ENCODE data around the gene AMT. TPM values are rescaled to one million over a fixed set of nuclear protein-coding genes. Genes with fewer than 3 reads are reported as not detected.

Gene AMT
- total and polyA plus RNA-seq, 11 donors, result 3.5 to 39.9 (median 17.0) TPM

DNA sequence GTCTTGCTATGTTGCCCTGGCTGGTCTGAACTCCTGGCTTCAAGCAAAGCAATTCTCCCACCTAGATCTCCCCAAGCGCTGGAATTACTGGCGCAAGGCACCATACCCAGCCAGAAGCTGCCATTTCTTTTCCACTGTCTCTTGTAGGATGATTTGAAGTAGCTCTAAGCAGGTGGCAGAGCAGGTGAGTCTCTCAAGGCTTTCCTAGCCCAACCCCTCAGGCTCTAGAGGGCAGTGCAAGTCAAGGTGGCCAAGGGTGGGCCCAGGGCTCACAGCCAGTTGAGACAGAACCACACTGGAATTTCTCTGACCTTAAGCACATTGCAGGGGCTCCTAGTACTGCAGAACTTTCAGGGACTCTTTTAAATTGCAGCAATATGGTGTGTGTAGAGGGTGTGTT, 32.2 kb upstream of the AMT start:
- DNase-seq (peak in 4 of 5 donors; percentile 18 to 55 (median 42)), ATAC-seq (peak; percentile 53 to 81 (median 68))
- TF ChIP-seq POLR2A (IDR thresholded peaks at IDR 0.05), result no peak
- TF ChIP-seq, protein P1, sequence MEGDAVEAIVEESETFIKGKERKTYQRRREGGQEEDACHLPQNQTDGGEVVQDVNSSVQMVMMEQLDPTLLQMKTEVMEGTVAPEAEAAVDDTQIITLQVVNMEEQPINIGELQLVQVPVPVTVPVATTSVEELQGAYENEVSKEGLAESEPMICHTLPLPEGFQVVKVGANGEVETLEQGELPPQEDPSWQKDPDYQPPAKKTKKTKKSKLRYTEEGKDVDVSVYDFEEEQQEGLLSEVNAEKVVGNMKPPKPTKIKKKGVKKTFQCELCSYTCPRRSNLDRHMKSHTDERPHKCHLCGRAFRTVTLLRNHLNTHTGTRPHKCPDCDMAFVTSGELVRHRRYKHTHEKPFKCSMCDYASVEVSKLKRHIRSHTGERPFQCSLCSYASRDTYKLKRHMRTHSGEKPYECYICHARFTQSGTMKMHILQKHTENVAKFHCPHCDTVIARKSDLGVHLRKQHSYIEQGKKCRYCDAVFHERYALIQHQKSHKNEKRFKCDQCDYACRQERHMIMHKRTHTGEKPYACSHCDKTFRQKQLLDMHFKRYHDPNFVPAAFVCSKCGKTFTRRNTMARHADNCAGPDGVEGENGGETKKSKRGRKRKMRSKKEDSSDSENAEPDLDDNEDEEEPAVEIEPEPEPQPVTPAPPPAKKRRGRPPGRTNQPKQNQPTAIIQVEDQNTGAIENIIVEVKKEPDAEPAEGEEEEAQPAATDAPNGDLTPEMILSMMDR (IDR thresholded peaks at IDR 0.05), result peak in 11 of 12 donors; percentile 8 to 54 (median 36)
- Histone ChIP-seq H3K27ac (peak overlapping the region in 7 of 12 donors; percentile 6 to 74 (median 59)), H3K36me3 (no peaks in the 10 kb centered on the region), H3K4me1 (peaks cover 0 to 28% (median 14%) of the 10 kb centered on the region in 12 donors), H3K27me3 (no peaks in the 10 kb centered on the region), H3K4me3 (no peak overlapping the region), H3K9me3 (no peaks in the 10 kb centered on the region)
- intact Hi-C loops (cut with DNase I), result loop anchor here in 1 of 10 donors (10.0 kb wide), 1 partner anchor 300 kb away; no protein-coding TSS in a partner anchor
- WGBS, 4 donors, result 66 to 91% (median 82%) methylated on average over 2 of the region's 2 CpGs

DNA sequence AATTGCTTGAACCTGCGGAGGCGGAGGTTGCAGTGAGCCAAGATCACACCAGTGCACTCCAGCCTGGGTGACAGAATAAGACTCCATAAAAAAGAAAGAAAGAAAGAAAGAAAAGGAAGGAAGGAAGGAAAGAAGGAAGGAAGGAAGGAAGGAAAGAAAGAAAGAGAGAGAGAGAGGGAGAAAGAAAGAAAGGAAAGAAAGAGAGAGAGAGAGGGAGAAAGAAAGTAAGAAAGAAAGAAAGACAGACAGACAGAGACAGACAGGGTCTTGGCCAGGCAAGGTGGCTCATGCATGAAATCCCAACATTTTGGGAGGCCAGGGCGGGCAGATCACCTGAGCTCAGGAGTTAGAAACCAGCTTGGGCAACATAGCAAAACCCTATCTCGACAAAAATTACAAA, 31.3 kb upstream of the AMT start:
- H3K4me3 ChIP-seq, result no peak overlapping the region
- intact Hi-C loops (cut with DNase I), result loop anchor here in 1 of 10 donors (10.0 kb wide), 1 partner anchor 299 kb away; no protein-coding TSS in a partner anchor
- ATAC-seq (no peak), DNase-seq (no peak)
- H3K27me3 ChIP-seq, result no peaks in the 10 kb centered on the region
- H3K27ac ChIP-seq, result no peak overlapping the region
- TF ChIP-seq POLR2A (IDR thresholded peaks at IDR 0.05), result no peak
- TF ChIP-seq, protein P1 (IDR thresholded peaks at IDR 0.05), result no peak
- H3K4me1 ChIP-seq, result peaks cover 0 to 26% (median 15%) of the 10 kb centered on the region in 12 donors
- no peaks in the 10 kb centered on the region for H3K9me3 ChIP-seq
- WGBS, 4 donors, result 94 to 97% (median 96%) methylated on average over 4 of the region's 4 CpGs
- H3K36me3 ChIP-seq, result no peaks in the 10 kb centered on the region

DNA sequence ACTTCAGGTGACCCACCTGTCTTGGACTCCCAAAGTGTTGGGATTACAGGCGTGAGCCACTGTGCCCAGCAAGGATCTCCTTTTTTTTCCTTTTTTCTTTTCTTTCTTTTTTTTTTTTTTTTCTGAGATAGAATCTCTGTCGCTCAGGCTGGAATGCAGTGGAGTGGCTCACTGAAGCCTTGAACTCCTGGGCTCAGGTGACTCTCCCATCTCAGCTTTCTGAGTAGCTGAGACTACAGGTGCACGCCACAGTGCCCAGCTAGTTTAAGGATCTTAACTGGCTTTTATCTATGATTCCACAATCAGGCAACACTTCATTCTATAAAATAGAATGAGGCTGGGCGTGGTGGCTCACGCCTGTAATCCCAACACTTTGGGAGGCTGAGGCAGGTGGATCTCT, 23.1 kb upstream of the AMT start:
- no peaks in the 10 kb centered on the region for H3K36me3 ChIP-seq
- peaks cover 0 to 34% (median 6%) of the 10 kb centered on the region in 12 donors for H3K4me1 ChIP-seq
- ATAC-seq (no peak), DNase-seq (no peak)
- peak overlapping the region in 1 of 12 donors; percentile 82 for H3K27ac ChIP-seq
- no peak for TF ChIP-seq POLR2A (IDR thresholded peaks at IDR 0.05)
- TF ChIP-seq, protein P1 (IDR thresholded peaks at IDR 0.05), result no peak
- no peak overlapping the region for H3K4me3 ChIP-seq
- intact Hi-C loops (cut with DNase I), result loop anchor here (5.0 to 10.0 kb wide), 11 partner anchors 98 to 461 kb away; partner anchors contain the start of genes USP4 (in 6 of the 10), KLHDC8B (in 5 of the 10), CCDC71 (in 1 of the 10) and P4HTM (in 1 of the 10)
- WGBS, 4 donors, result 95 to 98% (median 97%) methylated on average over 5 of the region's 5 CpGs
- H3K9me3 ChIP-seq, result no peaks in the 10 kb centered on the region
- H3K27me3 ChIP-seq, result no peaks in the 10 kb centered on the region

DNA sequence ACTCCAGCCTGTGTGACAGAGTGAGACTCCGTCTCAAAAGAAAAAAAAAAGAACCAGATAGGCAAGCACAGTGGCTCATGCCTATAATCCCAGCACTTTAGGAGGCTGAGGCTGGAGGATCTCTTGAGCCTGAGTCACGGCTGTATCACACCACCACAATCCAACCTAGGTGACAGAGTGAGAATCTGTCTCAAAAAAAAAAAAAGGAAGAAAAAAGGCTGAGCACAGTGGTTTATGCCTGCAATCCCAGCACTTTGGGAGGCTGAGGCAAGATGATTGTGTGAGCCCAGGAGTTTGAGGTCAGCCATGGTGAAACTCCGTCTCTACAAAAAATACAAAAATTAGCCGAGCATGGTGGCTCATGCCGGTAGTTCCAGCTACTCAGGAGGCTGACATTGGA, 12.5 kb upstream of the AMT start:
- no peak for ATAC-seq
- Histone ChIP-seq H3K27ac (no peak overlapping the region), H3K36me3 (no peaks in the 10 kb centered on the region), H3K9me3 (no peaks in the 10 kb centered on the region), H3K27me3 (no peaks in the 10 kb centered on the region), H3K4me1 (peaks cover 0 to 14% (median 0%) of the 10 kb centered on the region in 12 donors), H3K4me3 (no peak overlapping the region)
- TF ChIP-seq, protein P1 (IDR thresholded peaks at IDR 0.05), result no peak
- no peak for TF ChIP-seq POLR2A (IDR thresholded peaks at IDR 0.05)
- WGBS, 4 donors, result 86 to 92% (median 91%) methylated on average over 5 of the region's 5 CpGs
- intact Hi-C loops (cut with DNase I), result no loop called here
- DNase-seq, result no peak
